ENCODE results near the gene C16orf74.

C16orf74 gene

DNA sequence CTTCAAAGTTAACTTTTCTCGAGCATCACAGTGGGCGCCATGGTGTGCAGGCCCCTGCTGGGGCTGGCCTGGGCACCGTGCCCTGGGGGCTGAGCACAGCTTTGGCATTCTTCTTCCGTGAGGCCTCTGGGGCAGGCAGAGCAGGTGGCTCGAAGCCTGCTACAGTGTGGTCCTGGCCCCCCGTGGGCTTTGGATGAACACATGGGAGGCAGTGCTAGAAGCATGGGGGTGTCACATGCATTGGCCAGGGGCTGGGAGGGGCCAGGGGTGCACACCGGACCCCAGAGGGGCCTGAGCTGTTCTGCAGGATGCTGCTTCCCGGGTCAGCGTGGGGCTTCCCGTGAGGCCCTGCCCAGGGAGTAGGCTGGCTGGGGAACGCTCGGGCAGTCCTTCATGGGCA is 12.1 kb upstream of the C16orf74 start:
- Histone ChIP-seq H3K27me3 (ENCODE audit: control insufficient read depth in 5 of 5, insufficient read depth in 4 of 5, low read length in 5 of 5) (peaks cover 0 to 18% (median 11%) of the 10 kb centered on the region in 5 donors), H3K9ac (ENCODE audit: low read length in 5 of 5) (no peak overlapping the region), H3K4me1 (ENCODE audit: control insufficient read depth in 5 of 5, insufficient read depth in 5 of 5, low read length in 5 of 5) (peaks cover 0 to 8% (median 3%) of the 10 kb centered on the region in 5 donors), H3K4me3 (ENCODE audit: low read depth in 1 of 5, low read length in 5 of 5) (no peak overlapping the region), H3K9me3 (ENCODE audit: control insufficient read depth in 5 of 5, low read length in 5 of 5) (no peaks in the 10 kb centered on the region), H3K27ac (ENCODE audit: low read depth, low read length) (no peak overlapping the region), H3K36me3 (ENCODE audit: control insufficient read depth in 5 of 5, insufficient read depth in 5 of 5, low read length in 5 of 5) (no peaks in the 10 kb centered on the region)

- no peaks in the 10 kb centered on the region for H3K9me3 ChIP-seq (ENCODE audit: control insufficient read depth in 5 of 5, low read length in 5 of 5)
- no peaks in the 10 kb centered on the region for H3K36me3 ChIP-seq (ENCODE audit: control insufficient read depth in 5 of 5, insufficient read depth in 5 of 5, low read length in 5 of 5)
- H3K27ac ChIP-seq (ENCODE audit: low read depth, low read length) = no peak overlapping the region
- no peak overlapping the region for H3K9ac ChIP-seq (ENCODE audit: low read length in 5 of 5)
- H3K27me3 ChIP-seq (ENCODE audit: control insufficient read depth in 5 of 5, insufficient read depth in 4 of 5, low read length in 5 of 5) = peaks cover 0 to 15% (median 11%) of the 10 kb centered on the region in 5 donors
- H3K4me3 ChIP-seq (ENCODE audit: low read depth in 1 of 5, low read length in 5 of 5) = no peak overlapping the region
- H3K4me1 ChIP-seq (ENCODE audit: control insufficient read depth in 5 of 5, insufficient read depth in 5 of 5, low read length in 5 of 5) = peaks cover 0 to 8% (median 3%) of the 10 kb centered on the region in 5 donors
These were observed 11.0 kb upstream of the C16orf74 start for GRCh38 chr16:85761861-85762260.

DNA sequence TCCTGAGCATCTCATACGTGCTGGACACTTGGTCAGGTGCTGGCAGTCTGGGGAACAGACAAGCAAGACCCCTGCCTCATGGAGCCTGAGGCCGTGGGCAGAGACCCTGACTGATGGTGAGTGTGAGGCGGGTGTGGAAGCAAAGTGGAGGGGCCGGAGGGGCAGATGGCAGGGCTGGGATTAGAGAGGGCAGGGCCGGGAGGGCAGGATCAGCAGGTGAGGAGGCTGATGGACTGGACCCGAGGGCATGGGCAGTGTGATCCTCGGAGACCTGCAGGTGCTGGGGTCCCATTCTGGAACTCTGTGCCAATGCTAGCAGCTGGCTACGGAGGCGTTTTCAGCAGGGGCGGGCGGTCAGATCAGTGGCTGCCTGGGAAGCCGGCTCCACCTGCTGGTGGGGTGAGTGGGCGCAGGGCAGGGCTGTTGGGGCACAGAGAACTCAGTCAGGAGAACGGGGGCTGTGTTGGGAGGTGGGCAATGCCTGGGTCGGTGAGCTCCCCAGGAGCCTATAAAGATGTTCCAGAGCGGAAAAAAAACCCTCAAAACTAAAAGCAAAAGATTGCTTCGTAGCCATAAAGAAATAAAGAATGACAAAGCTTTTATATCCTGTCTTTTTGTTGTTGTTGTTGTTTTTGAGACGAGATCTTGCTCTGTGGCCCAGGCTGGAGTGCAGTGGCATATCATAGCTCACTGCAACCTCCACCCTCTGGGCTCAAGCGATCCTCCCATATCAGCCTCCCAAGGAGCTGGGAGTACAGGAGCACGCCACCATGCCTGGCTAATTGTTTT is 8.9 kb upstream of the C16orf74 start:
- H3K36me3 ChIP-seq (ENCODE audit: control insufficient read depth in 5 of 5, insufficient read depth in 5 of 5, low read length in 5 of 5) = no peaks in the 10 kb centered on the region
- peaks cover 0 to 8% (median 3%) of the 10 kb centered on the region in 5 donors for H3K4me1 ChIP-seq (ENCODE audit: control insufficient read depth in 5 of 5, insufficient read depth in 5 of 5, low read length in 5 of 5)
- no peaks in the 10 kb centered on the region for H3K9me3 ChIP-seq (ENCODE audit: control insufficient read depth in 5 of 5, low read length in 5 of 5)
- H3K9ac ChIP-seq (ENCODE audit: low read length in 5 of 5) = no peak overlapping the region
- H3K27me3 ChIP-seq (ENCODE audit: control insufficient read depth in 5 of 5, insufficient read depth in 4 of 5, low read length in 5 of 5) = peaks cover 0 to 12% (median 11%) of the 10 kb centered on the region in 5 donors
- no peak overlapping the region for H3K4me3 ChIP-seq (ENCODE audit: low read depth in 1 of 5, low read length in 5 of 5)
- H3K27ac ChIP-seq (ENCODE audit: low read depth, low read length) = no peak overlapping the region

DNA sequence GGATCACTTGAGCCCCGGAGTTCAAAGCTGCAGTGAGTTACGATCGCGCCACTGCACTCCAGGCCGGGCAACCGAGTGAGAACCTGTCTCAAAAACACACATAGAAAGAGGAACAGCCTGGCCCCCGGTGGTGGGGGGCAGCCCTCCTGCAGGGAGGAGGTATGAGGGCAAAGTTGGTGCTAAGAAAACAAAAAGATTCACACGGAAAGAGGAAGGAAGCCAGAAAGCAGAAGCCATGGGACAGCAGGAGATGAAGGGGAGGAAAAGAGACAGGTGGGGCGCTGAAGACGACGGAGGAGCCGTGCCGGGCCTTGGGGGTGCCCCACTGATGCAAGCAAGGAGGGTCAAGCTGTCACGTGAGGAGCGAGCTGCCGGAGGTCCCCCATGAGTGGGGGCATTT is 8.2 kb upstream of the C16orf74 start:
- H3K9me3 ChIP-seq (ENCODE audit: control insufficient read depth in 5 of 5, low read length in 5 of 5) = no peaks in the 10 kb centered on the region

GRCh38 chr16:85757341-85757822 is 6.5 kb upstream of the C16orf74 start:
- Histone ChIP-seq H3K27me3 (ENCODE audit: control insufficient read depth in 5 of 5, insufficient read depth in 4 of 5, low read length in 5 of 5) (peaks cover 0 to 8% (median 6%) of the 10 kb centered on the region in 5 donors), H3K27ac (ENCODE audit: low read depth, low read length) (no peak overlapping the region), H3K9ac (ENCODE audit: low read length in 5 of 5) (no peak overlapping the region), H3K4me3 (ENCODE audit: low read depth in 1 of 5, low read length in 5 of 5) (no peak overlapping the region), H3K36me3 (ENCODE audit: control insufficient read depth in 5 of 5, insufficient read depth in 5 of 5, low read length in 5 of 5) (no peaks in the 10 kb centered on the region), H3K4me1 (ENCODE audit: control insufficient read depth in 5 of 5, insufficient read depth in 5 of 5, low read length in 5 of 5) (peaks cover 0 to 21% (median 9%) of the 10 kb centered on the region in 5 donors), H3K9me3 (ENCODE audit: control insufficient read depth in 5 of 5, low read length in 5 of 5) (no peaks in the 10 kb centered on the region)

More for the DNA sequence above, 8.2 kb upstream of the C16orf74 start:
- Histone ChIP-seq H3K4me1 (ENCODE audit: control insufficient read depth in 5 of 5, insufficient read depth in 5 of 5, low read length in 5 of 5) (peaks cover 0 to 11% (median 3%) of the 10 kb centered on the region in 5 donors), H3K27ac (ENCODE audit: low read depth, low read length) (no peak overlapping the region), H3K27me3 (ENCODE audit: control insufficient read depth in 5 of 5, insufficient read depth in 4 of 5, low read length in 5 of 5) (peaks cover 0 to 11% (median 8%) of the 10 kb centered on the region in 5 donors), H3K9ac (ENCODE audit: low read length in 5 of 5) (no peak overlapping the region), H3K4me3 (ENCODE audit: low read depth in 1 of 5, low read length in 5 of 5) (no peak overlapping the region), H3K36me3 (ENCODE audit: control insufficient read depth in 5 of 5, insufficient read depth in 5 of 5, low read length in 5 of 5) (no peaks in the 10 kb centered on the region)

DNA sequence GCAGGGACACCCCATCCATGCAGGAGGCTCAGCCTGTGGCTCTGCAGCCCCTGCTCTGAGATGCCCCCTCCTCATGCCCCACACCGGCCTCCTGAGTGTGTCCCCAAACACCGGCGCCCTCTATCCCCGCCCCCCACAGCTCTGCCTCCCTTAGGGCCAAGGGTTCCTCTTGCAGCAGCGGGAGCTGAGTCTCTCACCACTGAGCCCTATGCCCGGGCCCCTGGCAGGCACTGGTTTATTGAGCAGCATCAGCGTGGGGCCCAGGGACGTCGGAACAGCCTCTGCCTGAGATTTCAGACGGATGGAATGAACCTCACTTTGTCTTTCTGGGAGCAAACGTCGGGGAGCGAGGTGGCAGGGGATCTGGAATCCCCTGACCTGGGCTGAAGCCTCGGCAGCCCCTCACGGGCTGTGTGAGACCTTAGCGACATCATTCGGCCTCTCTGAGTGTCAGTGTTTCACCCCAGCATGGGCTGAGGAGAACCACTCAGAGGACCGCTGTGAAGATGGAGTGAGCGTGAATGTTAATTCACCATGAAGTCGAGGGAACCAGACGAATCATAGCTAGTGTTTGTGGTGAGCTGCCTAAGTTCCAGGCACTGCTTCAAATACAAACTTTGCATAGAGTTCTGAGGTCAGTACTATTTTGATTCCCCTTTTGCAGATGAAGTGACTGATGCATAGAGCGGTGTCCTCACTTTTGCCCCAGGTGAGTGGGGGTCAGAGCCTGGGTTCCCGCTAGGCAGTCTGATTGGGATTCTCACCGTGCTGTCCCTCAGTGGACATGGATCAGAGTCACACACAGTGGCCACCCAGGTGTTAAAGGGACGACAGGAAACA is 5.3 kb upstream of the C16orf74 start:
- Histone ChIP-seq H3K27me3 (ENCODE audit: control insufficient read depth in 5 of 5, insufficient read depth in 4 of 5, low read length in 5 of 5) (peaks cover 0 to 13% (median 8%) of the 10 kb centered on the region in 5 donors), H3K36me3 (ENCODE audit: control insufficient read depth in 5 of 5, insufficient read depth in 5 of 5, low read length in 5 of 5) (no peaks in the 10 kb centered on the region), H3K4me1 (ENCODE audit: control insufficient read depth in 5 of 5, insufficient read depth in 5 of 5, low read length in 5 of 5) (peaks cover 0 to 22% (median 11%) of the 10 kb centered on the region in 5 donors), H3K9me3 (ENCODE audit: control insufficient read depth in 5 of 5, low read length in 5 of 5) (no peaks in the 10 kb centered on the region), H3K27ac (ENCODE audit: low read depth, low read length) (no peak overlapping the region), H3K4me3 (ENCODE audit: low read depth in 1 of 5, low read length in 5 of 5) (no peak overlapping the region), H3K9ac (ENCODE audit: low read length in 5 of 5) (no peak overlapping the region)

DNA sequence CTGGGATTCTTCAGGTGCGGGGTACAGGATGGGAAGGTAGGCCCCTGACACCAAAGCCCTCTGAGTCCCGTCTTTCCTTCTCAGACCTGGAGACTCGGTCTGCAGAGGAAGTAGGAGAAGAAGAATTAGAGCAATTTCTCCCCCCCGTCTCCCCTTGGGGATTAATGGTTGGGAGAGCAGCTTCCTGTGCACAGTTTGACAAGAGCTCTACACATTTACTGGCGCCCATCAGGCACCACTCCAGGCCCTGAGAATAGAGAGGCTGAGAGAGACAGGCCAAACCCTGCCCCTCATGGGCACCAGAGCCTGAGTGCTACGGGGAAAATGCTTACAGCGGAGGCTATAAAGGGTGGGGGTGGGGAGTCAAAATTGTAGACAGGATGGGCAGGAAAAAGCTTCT is 3.5 kb upstream of the C16orf74 start:
- Histone ChIP-seq H3K27me3 (ENCODE audit: control insufficient read depth in 5 of 5, insufficient read depth in 4 of 5, low read length in 5 of 5) (peaks cover 0 to 13% (median 4%) of the 10 kb centered on the region in 5 donors), H3K36me3 (ENCODE audit: control insufficient read depth in 5 of 5, insufficient read depth in 5 of 5, low read length in 5 of 5) (no peaks in the 10 kb centered on the region), H3K9me3 (ENCODE audit: control insufficient read depth in 5 of 5, low read length in 5 of 5) (no peaks in the 10 kb centered on the region), H3K4me3 (ENCODE audit: low read depth in 1 of 5, low read length in 5 of 5) (no peak overlapping the region), H3K9ac (ENCODE audit: low read length in 5 of 5) (no peak overlapping the region), H3K27ac (ENCODE audit: low read depth, low read length) (no peak overlapping the region), H3K4me1 (ENCODE audit: control insufficient read depth in 5 of 5, insufficient read depth in 5 of 5, low read length in 5 of 5) (peaks cover 1 to 36% (median 23%) of the 10 kb centered on the region in 5 donors)

GRCh38 chr16:85753976-85754375 is 3.1 kb upstream of the C16orf74 start:
- Histone ChIP-seq H3K27me3 (ENCODE audit: control insufficient read depth in 5 of 5, insufficient read depth in 4 of 5, low read length in 5 of 5) (peaks cover 0 to 10% (median 3%) of the 10 kb centered on the region in 5 donors), H3K27ac (ENCODE audit: low read depth, low read length) (no peak overlapping the region), H3K9me3 (ENCODE audit: control insufficient read depth in 5 of 5, low read length in 5 of 5) (no peaks in the 10 kb centered on the region), H3K36me3 (ENCODE audit: control insufficient read depth in 5 of 5, insufficient read depth in 5 of 5, low read length in 5 of 5) (no peaks in the 10 kb centered on the region), H3K9ac (ENCODE audit: low read length in 5 of 5) (no peak overlapping the region), H3K4me1 (ENCODE audit: control insufficient read depth in 5 of 5, insufficient read depth in 5 of 5, low read length in 5 of 5) (peaks cover 1 to 33% (median 23%) of the 10 kb centered on the region in 5 donors), H3K4me3 (ENCODE audit: low read depth in 1 of 5, low read length in 5 of 5) (no peak overlapping the region)

- Histone ChIP-seq H3K27me3 (ENCODE audit: control insufficient read depth in 5 of 5, insufficient read depth in 4 of 5, low read length in 5 of 5) (peaks cover 0 to 7% (median 0%) of the 10 kb centered on the region in 5 donors), H3K9ac (ENCODE audit: low read length in 5 of 5) (no peak overlapping the region), H3K9me3 (ENCODE audit: control insufficient read depth in 5 of 5, low read length in 5 of 5) (no peaks in the 10 kb centered on the region), H3K4me3 (ENCODE audit: low read depth in 1 of 5, low read length in 5 of 5) (no peak overlapping the region), H3K4me1 (ENCODE audit: control insufficient read depth in 5 of 5, insufficient read depth in 5 of 5, low read length in 5 of 5) (peaks cover 1 to 33% (median 23%) of the 10 kb centered on the region in 5 donors), H3K36me3 (ENCODE audit: control insufficient read depth in 5 of 5, insufficient read depth in 5 of 5, low read length in 5 of 5) (no peaks in the 10 kb centered on the region), H3K27ac (ENCODE audit: low read depth, low read length) (no peak overlapping the region)
These were observed 2.7 kb upstream of the C16orf74 start for GRCh38 chr16:85753559-85753958.
